GM21390 (cell line): ENCODE results near the gene TMUB1.
A peak's percentile ranks its signal among the peaks of the same experiment; 100 is the strongest.

ENCODE experiments used
- ATAC-seq: cut with Tn5 transposase; IDR thresholded peaks from one replicate; pipeline ENCODE4 v1.9.1; 2021; ENCODE audit not compliant: unreplicated experiment

The TMUB1 gene, protein sequence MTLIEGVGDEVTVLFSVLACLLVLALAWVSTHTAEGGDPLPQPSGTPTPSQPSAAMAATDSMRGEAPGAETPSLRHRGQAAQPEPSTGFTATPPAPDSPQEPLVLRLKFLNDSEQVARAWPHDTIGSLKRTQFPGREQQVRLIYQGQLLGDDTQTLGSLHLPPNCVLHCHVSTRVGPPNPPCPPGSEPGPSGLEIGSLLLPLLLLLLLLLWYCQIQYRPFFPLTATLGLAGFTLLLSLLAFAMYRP

DNA sequence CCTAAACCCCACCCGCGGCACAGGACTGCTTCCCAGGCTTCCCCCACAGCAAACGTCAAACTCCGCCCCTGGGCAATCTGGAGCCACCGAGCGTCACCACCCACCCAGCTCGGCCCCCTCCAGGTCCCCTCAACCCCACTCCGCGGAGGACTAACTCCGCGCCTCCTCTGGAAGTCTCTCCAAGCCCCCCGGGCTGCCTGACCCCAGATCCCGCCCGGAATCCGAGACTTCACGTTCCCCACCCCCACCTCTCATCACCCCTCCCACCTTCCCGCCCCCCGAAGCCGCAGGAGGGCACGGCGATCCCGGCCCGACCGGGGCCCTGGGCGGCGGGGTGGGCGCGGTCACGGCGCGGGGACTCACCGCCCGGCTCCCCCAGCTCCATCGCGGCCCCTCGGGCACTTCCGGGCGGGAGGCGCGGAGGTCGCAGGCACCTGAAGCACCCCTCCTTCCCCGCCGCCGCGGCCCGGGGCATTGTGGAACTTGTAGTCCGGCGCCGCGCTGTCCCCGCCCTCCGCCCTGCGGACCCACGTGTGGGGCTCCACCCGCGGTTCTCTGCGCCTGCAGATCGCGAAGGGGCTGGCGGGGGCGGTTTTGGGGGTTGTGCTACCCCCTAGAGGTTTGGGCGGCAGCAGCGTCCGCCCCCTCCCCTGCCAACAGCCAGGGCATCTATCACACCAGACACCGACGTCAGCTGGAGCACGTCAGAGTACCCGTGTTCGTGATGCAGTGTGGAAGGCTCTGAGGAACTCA is at the start of gene TMUB1:
Gene TMUB1, minus strand, starts transcription at position 423 of the 753 bp plus-strand sequence. CDS start 930 bp downstream, outside the sequence.
- peak; percentile 51 for ATAC-seq

DNA sequence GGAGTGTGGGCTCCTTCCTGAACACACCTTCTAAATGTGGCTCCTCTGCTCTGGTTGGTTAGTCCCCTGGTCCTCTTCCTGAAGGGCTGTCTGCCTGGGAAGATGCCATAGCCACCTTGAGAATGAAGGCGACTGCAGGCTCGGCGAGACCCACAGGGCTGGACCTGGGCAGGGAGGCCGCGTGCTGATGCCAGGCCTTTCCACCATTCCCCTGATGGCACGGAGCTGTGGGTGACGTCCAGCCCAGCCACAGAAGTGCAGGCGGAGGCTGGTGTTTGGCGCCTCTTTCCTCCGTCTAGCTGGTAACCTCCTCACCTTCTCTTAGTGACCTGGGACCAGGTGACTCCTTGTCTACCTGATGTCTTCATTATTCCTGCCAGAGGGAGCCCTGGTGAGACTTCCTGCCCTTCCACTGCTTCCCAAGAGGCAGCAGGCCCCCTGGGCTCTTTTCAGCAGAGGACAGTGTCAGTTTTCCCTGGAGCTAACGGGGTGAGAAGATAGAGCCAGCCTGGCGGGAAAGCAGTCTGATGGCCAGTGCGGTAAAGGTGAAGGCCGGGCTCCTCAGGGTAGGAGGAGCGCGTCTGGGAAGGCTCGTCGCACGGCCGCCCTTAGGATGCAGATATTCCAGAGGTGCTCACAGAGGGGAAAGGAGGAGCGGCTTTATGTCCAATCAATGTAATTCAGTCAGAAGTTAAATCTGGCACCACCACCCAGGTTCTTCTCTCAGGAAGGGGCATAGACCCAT is 49.3 kb upstream of the TMUB1 start:
- ATAC-seq, result no peak

DNA sequence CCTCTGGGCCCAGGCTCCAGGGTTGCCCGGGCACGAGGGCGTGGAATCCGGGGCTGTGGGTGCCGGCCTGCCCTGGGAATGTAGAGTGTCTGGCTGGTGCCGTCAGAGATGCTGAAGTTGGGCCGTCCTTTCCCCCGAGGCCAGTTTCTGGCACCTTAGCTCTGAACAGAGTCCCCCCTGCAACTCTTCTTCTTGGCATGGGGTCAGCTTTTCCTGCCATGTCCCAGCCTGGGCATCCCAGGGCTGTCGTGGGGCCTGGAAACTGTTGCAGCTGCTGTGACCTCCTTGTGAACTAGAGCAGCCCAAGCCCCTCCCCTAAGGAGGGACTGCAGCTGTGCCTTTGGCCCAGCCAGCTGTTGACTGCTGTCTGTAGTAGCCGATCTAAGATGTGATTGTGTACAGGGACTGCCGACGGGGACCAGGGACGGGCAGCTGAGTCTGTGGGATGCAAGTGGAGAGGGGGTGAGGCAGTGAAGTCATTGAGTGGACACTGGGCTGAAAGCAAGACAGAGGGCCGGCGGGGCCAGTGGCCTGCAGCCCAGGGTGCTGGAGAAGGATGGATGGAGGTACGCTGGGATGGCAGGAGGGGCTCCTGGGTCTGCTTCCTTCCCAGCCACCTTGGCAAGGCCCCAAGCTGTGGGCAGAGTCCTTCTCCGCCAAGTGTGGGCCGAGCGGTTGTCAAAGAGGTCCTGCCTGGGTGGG is 48.5 kb upstream of the TMUB1 start:
- no peak for ATAC-seq

DNA sequence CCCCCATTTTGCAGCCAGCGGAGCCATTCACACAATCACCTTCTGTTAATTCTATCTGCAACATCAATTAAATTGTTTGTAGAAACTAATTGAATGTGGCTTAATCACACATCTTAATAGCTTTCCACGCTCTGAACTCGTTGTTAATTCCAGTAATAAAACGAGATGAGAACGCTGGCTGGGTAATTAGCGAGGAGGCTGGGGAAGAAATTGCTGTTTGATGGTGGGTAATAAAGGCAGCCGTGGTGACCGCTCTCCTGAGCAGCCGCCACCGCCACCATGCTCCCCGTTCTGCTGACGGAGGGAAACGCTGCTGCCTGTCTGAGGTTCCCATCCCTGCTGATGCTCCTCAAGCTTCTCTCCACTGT is 47.9 kb upstream of the TMUB1 start:
- no peak for ATAC-seq

DNA sequence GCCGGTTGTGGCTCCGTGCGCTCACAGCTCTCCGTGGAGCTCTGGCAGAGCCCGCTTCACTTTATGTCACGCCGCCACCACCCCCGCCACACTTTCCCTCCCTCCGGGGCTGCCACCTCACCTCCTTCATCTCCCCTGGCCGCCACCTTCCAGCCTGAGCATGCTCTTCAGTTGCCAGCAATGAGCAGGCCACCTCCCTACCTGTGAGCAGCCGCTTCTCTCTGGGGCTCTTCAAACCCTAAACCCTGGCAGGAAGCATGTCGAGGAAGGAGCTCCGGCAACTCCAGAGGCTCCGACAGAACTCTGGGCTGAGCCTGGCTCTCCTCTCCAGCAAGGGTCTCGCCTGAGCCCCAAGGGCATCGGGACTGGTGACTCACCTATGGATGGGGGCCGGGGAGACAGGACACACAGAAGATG is 47.5 kb upstream of the TMUB1 start:
- no peak for ATAC-seq

DNA sequence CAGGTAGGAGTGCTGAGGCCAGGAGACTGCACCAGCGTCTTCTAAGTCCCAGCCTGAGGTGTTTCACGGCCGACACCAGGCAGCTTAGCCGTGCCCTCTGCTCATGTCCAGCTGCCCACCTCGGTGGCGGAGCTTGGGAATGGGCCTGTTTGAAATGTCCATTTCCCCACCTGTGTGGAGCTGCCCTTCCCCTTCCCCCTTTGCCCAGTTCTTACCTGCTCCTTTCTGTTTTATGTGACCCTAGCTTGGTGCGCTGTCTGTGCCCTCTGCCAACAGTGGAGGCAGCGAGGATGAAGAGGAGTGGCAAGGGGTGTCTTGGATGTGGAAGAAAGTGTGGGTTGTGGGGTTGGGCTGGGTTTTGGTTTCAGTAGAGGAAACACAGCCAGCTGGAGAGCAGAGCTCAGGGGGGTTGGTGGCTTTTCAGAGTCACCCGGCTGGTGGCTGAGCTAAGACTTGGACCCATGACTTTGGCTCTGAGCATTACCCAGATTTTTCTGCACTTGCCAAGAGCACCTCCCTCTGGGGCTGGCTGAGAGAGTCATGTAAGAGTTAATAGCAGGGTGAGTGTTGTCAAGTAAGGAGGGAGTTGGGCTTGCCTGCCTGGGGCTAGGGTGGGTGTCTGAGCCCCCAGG is 46.8 kb upstream of the TMUB1 start:
- no peak for ATAC-seq

DNA sequence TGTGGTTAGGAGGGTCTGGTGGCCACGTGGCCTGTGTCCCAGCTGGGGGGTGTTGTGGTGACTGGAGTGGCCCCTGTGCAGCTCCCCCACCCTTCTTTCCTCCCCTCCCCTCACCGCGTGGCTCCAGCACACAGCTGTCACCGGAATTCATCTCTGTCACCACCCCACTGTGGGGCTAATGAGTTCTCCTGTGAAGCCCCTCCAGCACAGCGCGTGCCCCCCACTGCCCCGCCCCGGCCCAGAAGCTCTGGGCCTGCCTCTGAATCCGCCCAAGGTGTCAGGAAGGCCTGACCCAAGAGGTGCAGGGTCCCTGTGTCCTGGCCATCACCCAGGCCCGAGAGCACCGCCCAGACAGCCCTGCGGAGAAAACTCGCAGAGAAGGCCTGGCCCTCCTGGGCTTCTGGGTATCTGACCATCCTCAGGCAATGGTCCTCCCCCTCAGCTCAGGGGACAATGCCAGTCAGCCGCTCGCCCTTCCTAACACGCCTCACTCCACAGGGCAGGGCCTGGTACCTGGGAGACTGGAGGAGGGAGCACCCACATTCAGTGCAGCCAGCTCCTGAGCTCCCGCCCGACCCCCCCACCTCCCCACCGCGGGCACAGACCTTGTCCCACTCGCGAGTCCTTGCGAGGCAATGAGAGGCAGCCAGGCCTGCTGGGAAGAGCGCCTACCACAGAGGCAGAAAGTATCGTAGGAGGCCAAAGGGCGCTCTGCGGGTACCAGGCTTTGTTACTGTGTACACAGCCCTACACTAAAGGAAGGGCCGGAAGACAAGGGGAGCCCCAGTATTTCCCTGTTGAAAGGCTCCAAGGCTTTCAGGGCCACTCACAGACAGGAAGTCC is 46.0 kb upstream of the TMUB1 start:
- ATAC-seq, result no peak

DNA sequence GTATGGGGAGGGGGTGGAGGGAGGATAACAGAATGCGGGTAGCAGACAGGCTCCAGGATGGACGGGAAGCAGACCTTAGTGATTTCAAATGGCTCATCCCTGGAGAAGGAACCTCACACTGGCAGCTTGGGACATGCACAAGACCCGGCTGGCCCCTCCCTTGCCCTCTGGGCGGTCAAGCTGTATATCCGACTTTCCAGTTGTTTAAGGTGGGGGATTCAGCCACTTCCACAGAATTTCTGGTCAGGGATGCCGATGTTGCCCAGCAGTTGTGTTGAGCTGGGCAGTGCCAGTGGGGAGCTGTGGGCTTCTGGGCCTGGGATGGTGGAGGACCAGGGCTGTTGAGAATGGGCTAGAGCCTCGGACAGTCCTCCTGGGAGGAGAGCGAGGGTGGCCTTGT is 45.4 kb upstream of the TMUB1 start:
- no peak for ATAC-seq

DNA sequence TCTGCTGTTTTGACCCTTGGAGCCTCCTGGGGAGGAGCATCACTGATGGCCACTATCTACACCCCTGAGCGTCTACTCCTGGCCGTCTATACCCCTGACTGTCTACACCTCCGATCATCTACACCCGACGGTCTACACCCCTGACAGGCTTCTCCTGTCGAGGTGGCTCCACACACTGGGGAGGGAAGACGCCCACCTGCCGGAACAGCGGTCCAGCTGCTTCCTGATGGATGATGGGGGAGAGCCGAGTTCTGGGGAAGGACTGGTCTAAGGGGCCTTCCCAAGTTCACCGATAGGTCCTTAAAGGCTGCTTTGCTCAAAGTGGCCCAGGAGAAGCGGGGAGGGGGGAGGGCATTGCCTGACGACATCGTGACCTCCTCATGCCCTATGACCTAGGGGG is 44.9 kb upstream of the TMUB1 start:
- ATAC-seq, result no peak

DNA sequence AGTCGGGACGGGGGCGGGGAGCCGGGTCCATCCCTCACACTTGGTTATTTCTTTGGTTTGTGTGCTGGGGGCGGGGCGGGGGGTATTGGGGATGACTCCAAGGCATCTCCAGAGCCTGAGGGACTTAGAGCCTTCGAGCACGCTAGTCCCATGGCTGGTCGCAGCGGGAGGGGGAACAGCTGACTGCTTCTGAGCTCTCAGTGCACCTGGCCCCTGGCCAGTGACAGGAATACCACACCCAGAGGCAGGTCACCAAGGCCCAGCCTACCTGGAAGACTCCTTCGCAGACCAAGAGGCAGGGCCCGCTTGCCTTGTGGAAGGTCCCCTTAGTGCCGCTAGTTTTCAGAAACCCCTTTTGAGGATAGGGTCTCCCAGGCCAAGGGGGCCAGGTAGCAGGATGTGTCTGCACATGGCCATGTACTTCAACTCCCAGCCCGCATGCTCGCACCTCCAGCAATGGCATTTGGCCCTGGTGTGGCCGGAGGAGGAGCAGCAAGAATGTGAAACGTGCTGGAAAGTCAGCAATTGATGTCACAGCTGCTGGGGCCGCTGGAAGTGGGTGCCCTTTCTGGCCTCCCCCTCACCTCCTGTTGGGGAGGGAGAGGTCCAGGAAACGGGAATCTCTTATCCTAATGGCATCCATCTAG is 43.3 kb upstream of the TMUB1 start:
- ATAC-seq, result no peak

DNA sequence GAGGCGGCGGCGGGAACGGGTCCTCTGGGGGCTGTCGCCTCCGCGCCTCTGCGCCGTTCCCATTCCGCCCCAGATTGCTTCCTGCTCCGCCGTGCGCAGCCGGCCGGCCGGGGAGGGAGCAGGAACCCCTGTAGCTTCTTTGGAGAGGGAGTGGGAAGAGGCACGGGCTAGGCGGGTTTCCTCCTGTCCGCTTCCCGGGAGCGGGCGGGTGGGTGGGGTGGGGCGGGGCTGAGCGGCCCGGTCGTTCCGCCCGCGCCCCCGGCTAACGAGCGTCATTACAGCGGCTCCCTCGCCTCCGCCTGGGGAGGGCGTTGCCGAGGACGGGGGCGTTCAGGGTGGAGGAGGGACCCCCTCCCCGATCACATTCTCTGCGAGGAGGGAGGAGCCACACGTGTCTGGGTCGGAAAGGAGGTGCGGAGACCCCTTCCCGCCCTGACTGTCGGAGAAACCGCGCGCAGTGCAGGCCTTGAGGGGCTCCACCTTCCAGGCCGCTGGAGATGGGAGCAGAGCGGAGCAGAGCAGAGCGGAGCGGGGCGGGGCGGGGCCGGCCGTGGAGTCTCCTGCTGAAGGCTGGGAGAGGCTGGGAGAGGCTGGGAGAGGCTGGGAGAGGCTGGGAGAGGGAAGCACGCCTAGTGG is 42.7 kb upstream of the TMUB1 start:
- no peak for ATAC-seq

DNA sequence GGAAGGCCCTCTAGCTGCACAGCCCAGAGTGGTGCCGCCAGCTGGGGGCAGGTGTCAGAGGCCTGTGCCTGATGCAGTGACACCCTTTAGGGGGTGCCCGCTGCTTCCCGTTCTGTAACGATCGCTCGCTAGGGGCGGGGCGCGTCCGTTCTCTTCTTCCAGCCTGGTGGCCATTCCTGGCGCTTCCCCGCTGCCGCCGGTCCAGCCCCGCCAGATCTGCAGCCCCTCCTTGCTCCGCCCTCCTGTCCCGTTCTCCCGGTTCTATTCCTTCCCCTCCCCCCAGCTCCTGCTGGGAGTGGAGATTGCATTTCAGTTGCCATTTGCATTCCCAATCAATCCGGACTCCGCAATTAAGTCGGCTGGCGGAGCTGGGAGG is 42.2 kb upstream of the TMUB1 start:
- no peak for ATAC-seq

DNA sequence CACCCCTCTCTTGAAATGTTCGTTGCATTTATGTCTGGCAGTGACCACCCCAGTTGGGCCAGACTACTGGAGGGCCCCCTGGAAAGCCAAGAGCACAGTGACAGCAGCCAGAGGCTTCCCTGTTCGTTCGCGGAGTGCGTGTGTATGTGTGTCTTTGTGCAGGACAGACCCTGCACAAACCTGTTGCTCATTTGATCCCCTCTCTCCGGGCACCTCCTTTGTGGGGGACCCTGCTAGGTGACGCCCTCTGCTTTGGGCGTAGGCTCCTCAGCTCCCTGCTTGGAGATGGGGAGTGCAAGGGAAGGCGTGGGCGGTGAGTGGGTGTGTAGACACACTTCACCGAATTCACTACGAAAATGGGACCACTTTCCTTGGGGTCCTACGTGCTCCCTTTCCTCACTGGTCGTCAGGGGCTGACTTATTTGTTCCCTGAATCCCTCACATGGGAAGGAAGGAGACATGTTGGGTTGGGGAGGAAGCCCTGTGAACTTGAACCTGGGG is 41.7 kb upstream of the TMUB1 start:
- no peak for ATAC-seq

DNA sequence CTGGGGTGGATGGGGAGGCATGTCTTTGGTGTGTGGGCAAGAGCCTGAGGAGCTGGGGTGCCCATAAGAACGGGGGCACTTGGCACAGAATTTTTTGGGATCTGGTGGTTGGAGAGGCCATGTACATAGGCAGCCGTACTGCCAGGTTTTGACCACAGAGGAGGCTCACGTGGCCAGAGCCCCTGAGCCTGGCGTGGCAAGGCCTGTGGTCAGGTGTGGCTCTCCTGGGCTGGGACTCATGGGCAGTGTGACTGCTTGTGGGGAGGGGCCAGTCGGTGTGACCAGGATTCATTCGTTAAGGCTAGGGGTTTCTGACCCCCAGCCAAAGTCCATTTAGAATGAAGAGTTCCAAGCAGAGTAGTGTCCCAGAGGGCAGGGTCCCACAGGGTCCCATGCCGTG is 41.2 kb upstream of the TMUB1 start:
- no peak for ATAC-seq

DNA sequence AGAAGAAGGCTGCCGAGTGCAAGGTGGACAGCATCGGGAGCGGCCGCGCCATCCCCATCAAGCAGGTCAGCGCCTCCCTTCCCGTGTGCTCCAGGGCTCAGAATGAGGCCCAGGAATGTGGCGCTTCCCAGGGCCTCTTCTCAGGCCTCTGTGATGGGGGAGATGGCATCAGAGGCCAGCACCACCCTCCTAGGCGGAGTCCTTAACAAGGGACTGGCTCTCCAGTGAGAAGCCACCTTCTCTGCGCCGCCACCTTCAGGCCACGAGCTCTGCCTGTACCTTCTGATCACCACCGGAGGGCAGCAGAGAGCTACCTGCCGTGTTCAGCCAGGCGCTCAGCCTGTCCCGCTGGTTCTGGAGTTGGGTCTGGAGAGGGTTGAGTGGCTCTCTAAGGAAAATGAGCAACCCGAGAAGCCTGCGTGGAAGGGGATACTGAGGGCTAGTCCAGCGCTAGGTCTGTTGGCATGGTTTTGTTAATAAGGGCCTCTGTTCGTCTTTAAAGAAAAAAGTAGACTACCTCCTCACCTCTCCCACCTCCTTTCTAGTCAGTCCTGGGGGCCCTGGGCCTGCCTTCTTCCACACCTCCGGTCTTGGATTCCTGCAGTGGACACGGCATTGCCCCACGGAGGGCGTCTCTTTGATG is 40.6 kb upstream of the TMUB1 start:
- ATAC-seq, result peak; percentile 83

DNA sequence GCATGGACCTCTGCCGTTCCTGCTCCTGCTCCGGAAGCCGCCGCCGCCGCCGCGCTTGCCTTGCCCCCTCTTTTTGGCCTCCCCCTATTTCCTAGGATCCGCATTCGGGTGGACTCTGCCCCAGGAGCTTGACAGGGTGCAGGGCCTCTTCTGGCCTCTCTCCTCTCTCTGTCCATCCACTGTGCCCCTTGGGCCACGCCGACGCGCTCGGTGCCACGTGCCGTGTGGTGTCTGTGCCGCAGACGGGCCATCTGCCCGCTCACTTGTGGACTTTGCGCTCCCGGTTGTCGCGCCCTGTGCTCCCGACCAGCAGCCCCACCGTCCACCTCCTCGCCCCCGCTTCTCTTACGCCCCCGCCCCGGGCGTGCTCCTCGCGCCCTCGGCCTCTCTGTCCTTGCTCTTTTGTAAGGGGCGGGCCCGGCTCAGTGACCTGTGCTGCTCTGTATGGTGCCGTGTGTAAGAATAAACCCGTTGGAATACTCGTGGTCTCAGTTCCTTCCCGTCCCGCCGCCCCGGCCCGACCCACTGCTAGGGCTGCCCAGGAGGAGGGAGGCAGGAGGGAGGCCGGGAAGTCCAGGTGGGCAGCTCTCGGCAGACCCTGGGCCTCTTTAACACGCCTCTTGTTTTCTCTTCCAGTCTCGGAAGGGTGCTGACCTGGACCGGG is 40.0 kb upstream of the TMUB1 start:
- ATAC-seq, result no peak

DNA sequence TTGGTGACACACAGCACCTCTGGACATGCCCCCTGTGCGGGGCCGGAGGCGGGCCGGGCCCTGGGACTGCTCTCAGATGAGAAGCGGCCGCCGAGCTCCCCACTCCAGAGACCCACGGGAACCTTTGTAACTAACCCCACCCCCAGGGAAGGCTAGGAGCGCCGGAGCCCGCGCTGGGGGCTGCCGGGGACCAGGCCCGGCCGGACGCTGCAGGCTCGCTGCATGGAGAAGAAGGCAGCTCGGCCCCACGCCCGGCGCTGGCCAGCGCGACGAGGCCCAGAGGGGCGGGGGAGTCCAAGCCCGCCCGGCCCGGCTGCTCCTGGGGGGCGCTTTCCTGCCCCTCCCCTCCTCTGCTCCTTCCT is 39.5 kb upstream of the TMUB1 start:
- no peak for ATAC-seq

DNA sequence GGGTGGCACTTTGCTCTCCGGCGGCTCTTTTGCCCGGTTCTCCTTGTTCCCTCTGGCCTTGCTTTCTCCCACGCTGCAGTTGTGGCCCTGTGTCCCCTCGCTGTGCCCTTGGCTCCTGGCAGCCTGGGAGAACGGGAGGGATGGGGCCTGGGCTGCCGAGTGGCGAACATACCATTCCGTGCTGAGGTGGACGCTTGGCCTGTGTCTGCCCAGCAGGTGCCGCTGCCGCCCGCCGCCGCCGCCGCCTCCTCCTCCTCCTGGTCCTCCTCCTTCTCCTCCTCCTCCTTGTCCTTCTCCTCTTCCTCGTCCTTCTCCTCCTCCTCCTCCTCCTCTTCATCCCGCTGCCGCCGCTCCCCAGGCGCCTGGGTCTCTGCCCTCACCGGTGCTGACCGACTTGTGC is 39.0 kb upstream of the TMUB1 start:
- no peak for ATAC-seq
